Sigmoid colon (tissue), 7 donors: ENCODE data around the gene ELF3. TPM values are rescaled to one million over a fixed set of nuclear protein-coding genes. Genes with fewer than 3 reads are reported as not detected.
"Not testable (repeated sequence)": the region's sequence is repeated elsewhere in the genome, so short reads cannot be mapped to it uniquely, and the experiment has no call there.

Source experiments
- DNase-seq: peaks from one replicate; pipeline ENCODE4 v3.0.0-alpha.2; 2019
- H3K27ac ChIP-seq, 4 donors: fragments of 200-600 bp; sonication (generic); one replicate each; pipeline ENCODE4 v1.5.1; 2016 to 2019; ENCODE audit warnings: mild to moderate bottlenecking in 1 of 4
- H3K27me3 ChIP-seq, 3 donors: fragments of 200-600 bp; sonication (generic); one replicate each; pipeline ENCODE4 v1.5.1; 2019; ENCODE audit warnings: mild to moderate bottlenecking in 1 of 3
- H3K36me3 ChIP-seq, 4 donors: fragments of 200-600 bp; sonication (generic); one replicate each; pipeline ENCODE4 v1.5.1; 2016 to 2019
- H3K4me1 ChIP-seq, 4 donors: fragments of 200-600 bp; sonication (generic); one replicate each; pipeline ENCODE4 v1.5.1; 2017 to 2019
- H3K4me3 ChIP-seq, 4 donors: fragments of 200-600 bp; sonication (generic); one replicate each; pipeline ENCODE4 v1.5.1; 2017 to 2019; ENCODE audit warnings: mild to moderate bottlenecking in 2 of 4, moderate library complexity in 1 of 4
- H3K9me3 ChIP-seq, 4 donors: fragments of 200-600 bp in 3 of 4; sonication (generic) in 3 of 4; one replicate each; pipeline versions ENCODE4 v1.5.1 to v1.6.1; 2013 to 2019
- EP300 ChIP-seq, 4 donors: sonication (generic); formaldehyde crosslinking; IDR thresholded peaks; one replicate each; pipeline ENCODE4 v1.6.1; 2017; ENCODE audit warnings: antibody characterized with exemption in 4 of 4
- POLR2A ChIP-seq, 2 donors: fragments of 450-650 bp; IDR thresholded peaks; one replicate each; pipeline ENCODE4 v1.6.1; 2016; ENCODE audit warnings: antibody characterized with exemption in 2 of 2, mild to moderate bottlenecking in 2 of 2, moderate library complexity in 2 of 2
- POLR2AphosphoS5 ChIP-seq, 4 donors: sonication (generic); formaldehyde crosslinking; IDR thresholded peaks; one replicate each; pipeline ENCODE4 v1.6.1; 2017; ENCODE audit warnings: antibody characterized with exemption in 4 of 4
- WGBS, 2 donors: extraction: QIAGEN DNeasy Blood & Tissue Kit; methylation state at CpG; one replicate each; pipeline ENCODE4 v1.1.7; 2013; 5-methylcytosine and 5-hydroxymethylcytosine counted together
- intact Hi-C: fragments of 100-400 bp; cut with DNase I; formaldehyde crosslinking; loops from one replicate; pipeline ENCODE4 v1.15.1; 2023
- polyA plus RNA-seq, 3 donors: library from polyadenylated mRNA; stranded (reverse); fragments of 200-250 nt; gene quantifications; one replicate each; pipeline ENCODE4 v1.2.3, GENCODE V29; 2013
- total RNA-seq, 4 donors: library from RNA; depleted of rRNA; stranded (reverse); fragments of >200 nt; gene quantifications; one replicate each; pipeline ENCODE4 v1.1.0, GENCODE V29; 2016
- TF ChIP-seq, protein P1 (sequence below), 4 experiments: fragments of 450-650 bp in 3 of 4; fragments of 200-600 bp in 1 of 4; IDR thresholded peaks; one replicate each; pipeline ENCODE4 v1.5.1; 2016 to 2019; ENCODE audit warnings: antibody characterized with exemption in 4 of 4, mild to moderate bottlenecking in 3 of 4, moderate library complexity in 2 of 4
- donor health status: healthy with polysubstance abuse.
- donor health status: Bipolar disorder and iron deficiency.
- donor health status: healthy.

Gene ELF3
- total and polyA plus RNA-seq, 7 donors: 0.16 to 665 (median 1.8) TPM

DNA sequence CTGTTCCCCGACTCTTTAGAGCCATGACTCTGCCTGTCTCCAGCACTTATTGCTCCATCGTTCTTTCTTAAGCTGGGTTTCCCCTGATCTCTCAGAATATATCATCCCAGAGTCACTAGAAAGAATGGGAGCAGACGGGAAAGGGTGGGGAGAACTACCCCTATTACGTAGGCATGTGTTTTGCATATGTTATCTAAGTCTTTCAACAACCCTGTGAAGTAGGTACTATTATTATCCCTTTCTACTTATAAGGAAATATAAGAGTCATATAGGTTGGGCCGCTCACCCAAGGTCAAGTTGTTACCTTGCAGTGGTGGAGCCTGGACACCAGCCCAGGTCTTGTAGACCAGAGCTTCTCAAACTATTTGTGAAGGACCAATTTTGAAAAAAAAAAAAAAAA, 38.7 kb downstream of the ELF3 start:
- no peak for DNase-seq
- Histone ChIP-seq H3K9me3 (no peaks in the 10 kb centered on the region), H3K27me3 (no peaks in the 10 kb centered on the region), H3K4me3 (no peak overlapping the region), H3K4me1 (no peaks in the 10 kb centered on the region), H3K27ac (no peak overlapping the region), H3K36me3 (no peaks in the 10 kb centered on the region)
- 21 to 70% methylated on average over 5 of the region's 5 CpGs for WGBS, 2 donors
- no peak for TF ChIP-seq POLR2AphosphoS5 (IDR thresholded peaks at IDR 0.05)
- TF ChIP-seq, protein P1, sequence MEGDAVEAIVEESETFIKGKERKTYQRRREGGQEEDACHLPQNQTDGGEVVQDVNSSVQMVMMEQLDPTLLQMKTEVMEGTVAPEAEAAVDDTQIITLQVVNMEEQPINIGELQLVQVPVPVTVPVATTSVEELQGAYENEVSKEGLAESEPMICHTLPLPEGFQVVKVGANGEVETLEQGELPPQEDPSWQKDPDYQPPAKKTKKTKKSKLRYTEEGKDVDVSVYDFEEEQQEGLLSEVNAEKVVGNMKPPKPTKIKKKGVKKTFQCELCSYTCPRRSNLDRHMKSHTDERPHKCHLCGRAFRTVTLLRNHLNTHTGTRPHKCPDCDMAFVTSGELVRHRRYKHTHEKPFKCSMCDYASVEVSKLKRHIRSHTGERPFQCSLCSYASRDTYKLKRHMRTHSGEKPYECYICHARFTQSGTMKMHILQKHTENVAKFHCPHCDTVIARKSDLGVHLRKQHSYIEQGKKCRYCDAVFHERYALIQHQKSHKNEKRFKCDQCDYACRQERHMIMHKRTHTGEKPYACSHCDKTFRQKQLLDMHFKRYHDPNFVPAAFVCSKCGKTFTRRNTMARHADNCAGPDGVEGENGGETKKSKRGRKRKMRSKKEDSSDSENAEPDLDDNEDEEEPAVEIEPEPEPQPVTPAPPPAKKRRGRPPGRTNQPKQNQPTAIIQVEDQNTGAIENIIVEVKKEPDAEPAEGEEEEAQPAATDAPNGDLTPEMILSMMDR (IDR thresholded peaks at IDR 0.05): no peak
- TF ChIP-seq POLR2A (IDR thresholded peaks at IDR 0.05): no peak
- no peak for TF ChIP-seq EP300 (IDR thresholded peaks at IDR 0.05)
- intact Hi-C loops: no loop called here

- H3K27me3 ChIP-seq: no peaks in the 10 kb centered on the region
- H3K36me3 ChIP-seq: no peaks in the 10 kb centered on the region
- no peak for DNase-seq
- no peak overlapping the region for H3K27ac ChIP-seq
- H3K4me1 ChIP-seq: no peaks in the 10 kb centered on the region
- intact Hi-C loops: no loop called here
- 94 to 95% methylated on average over 7 of the region's 7 CpGs for WGBS, 2 donors
- H3K9me3 ChIP-seq: no peaks in the 10 kb centered on the region
- TF ChIP-seq POLR2A (IDR thresholded peaks at IDR 0.05): no peak
- no peak for TF ChIP-seq EP300 (IDR thresholded peaks at IDR 0.05)
- TF ChIP-seq, protein P1 (IDR thresholded peaks at IDR 0.05): no peak
- TF ChIP-seq POLR2AphosphoS5 (IDR thresholded peaks at IDR 0.05): no peak
- no peak overlapping the region for H3K4me3 ChIP-seq
Observed at GRCh38 chr1:202054094-202054493, 43.7 kb downstream of the ELF3 start.

GRCh38 chr1:202054673-202055072, 44.3 kb downstream of the ELF3 start:
- DNase-seq, H3K36me3 ChIP-seq, H3K27me3 ChIP-seq, H3K4me3 ChIP-seq, H3K4me1 ChIP-seq, intact Hi-C loops, H3K27ac ChIP-seq, H3K9me3 ChIP-seq: not testable (repeated sequence)
- WGBS, 2 donors: 82 to 86% methylated on average over 4 of the region's 4 CpGs

- intact Hi-C loops: no loop called here
- no peak for DNase-seq
- H3K27ac ChIP-seq: peak overlapping the region in 1 of 4 donors; percentile 3
- peak in 1 of 2 donors; percentile 17 for TF ChIP-seq POLR2A (IDR thresholded peaks at IDR 0.05)
- TF ChIP-seq, protein P1 (IDR thresholded peaks at IDR 0.05): no peak
- H3K36me3 ChIP-seq: no peaks in the 10 kb centered on the region
- no peak overlapping the region for H3K4me3 ChIP-seq
- WGBS, 2 donors: 16 to 66% methylated on average over 17 of the region's 17 CpGs
- no peaks in the 10 kb centered on the region for H3K27me3 ChIP-seq
- no peaks in the 10 kb centered on the region for H3K4me1 ChIP-seq
- H3K9me3 ChIP-seq: no peaks in the 10 kb centered on the region
Observed at GRCh38 chr1:202056644-202057334, 46.4 kb downstream of the ELF3 start.

GRCh38 chr1:202057335-202057704, 46.9 kb downstream of the ELF3 start:
- intact Hi-C loops: not testable (repeated sequence)

More at GRCh38 chr1:202057335-202057704, 46.9 kb downstream of the ELF3 start:
- not testable (repeated sequence) for H3K4me1 ChIP-seq, DNase-seq, H3K27ac ChIP-seq, H3K4me3 ChIP-seq, H3K36me3 ChIP-seq, H3K9me3 ChIP-seq, H3K27me3 ChIP-seq
- 20 to 70% methylated on average over 6 of the region's 6 CpGs for WGBS, 2 donors
